Activated naive CD8-positive, alpha-beta T cell treated with anti-CD3 and anti-CD28 coated beads, Interleukin-2, amount 10 ng/mL, durations not matched to agents 7 days and 5 days (primary cell): ENCODE results near the gene DCTN1. TPM values are rescaled to one million over a fixed set of nuclear protein-coding genes. Genes with fewer than 3 reads are reported as not detected.
A peak's percentile ranks its signal among the peaks of the same experiment; 100 is the strongest.

Source experiments
- ATAC-seq: fragments of 150-1000 bp; cut with Tn5 transposase; one replicate; pipeline ENCODE4 v1.10.0; 2021; ENCODE audit warnings: low read depth, moderate library complexity
- POLR2A ChIA-PET: fragments of 350-600 bp; sonication (Branson Sonifier 250); formaldehyde crosslinking; loops from one replicate; lab custom pipeline; 2021; ENCODE audit warnings: antibody characterized with exemption; lab: Charles Lee
- DNase-seq: peaks from one replicate; pipeline ENCODE4 v3.0.0; 2021
- H3K27ac Mint-ChIP-seq: one replicate; pipeline ENCODE4 v1.8.0; 2022; ENCODE audit warnings: mild to moderate bottlenecking, mixed read lengths
- H3K27me3 Mint-ChIP-seq: one replicate; pipeline ENCODE4 v1.8.0; 2022; ENCODE audit warnings: mild to moderate bottlenecking, moderate library complexity, mixed read lengths
- H3K36me3 Mint-ChIP-seq: one replicate; pipeline ENCODE4 v1.8.0; 2021; ENCODE audit warnings: mild to moderate bottlenecking, mixed read lengths
- H3K4me1 Mint-ChIP-seq: one replicate; pipeline ENCODE4 v1.8.0; 2021; ENCODE audit warnings: mixed read lengths
- H3K4me3 Mint-ChIP-seq: one replicate; pipeline ENCODE4 v1.8.0; 2022; ENCODE audit warnings: mild to moderate bottlenecking, moderate library complexity, mixed read lengths
- H3K9me3 Mint-ChIP-seq: one replicate; pipeline ENCODE4 v1.8.0; 2021; ENCODE audit warnings: mixed read lengths
- total RNA-seq, 2 experiments: library from RNA; stranded (reverse); gene quantifications; one replicate each; pipeline ENCODE4 v1.2.3, GENCODE V29; 2021

DCTN1 gene
- total RNA-seq, 2 experiments from 2014 or later: 111 to 113 TPM

- POLR2A ChIA-PET: no interaction called here
- H3K4me1 Mint-ChIP-seq: peaks cover 8% of the 10 kb centered on the region
- no peaks in the 10 kb centered on the region for H3K36me3 Mint-ChIP-seq
- H3K27me3 Mint-ChIP-seq: peaks cover 5% of the 10 kb centered on the region
- ATAC-seq: no peak
- no peak overlapping the region for H3K4me3 Mint-ChIP-seq
- DNase-seq: no peak
- H3K9me3 Mint-ChIP-seq: no peaks in the 10 kb centered on the region
- no peak overlapping the region for H3K27ac Mint-ChIP-seq
These were observed 16.0 kb upstream of the DCTN1 start for GRCh38 chr2:74396149-74396548.

DNA sequence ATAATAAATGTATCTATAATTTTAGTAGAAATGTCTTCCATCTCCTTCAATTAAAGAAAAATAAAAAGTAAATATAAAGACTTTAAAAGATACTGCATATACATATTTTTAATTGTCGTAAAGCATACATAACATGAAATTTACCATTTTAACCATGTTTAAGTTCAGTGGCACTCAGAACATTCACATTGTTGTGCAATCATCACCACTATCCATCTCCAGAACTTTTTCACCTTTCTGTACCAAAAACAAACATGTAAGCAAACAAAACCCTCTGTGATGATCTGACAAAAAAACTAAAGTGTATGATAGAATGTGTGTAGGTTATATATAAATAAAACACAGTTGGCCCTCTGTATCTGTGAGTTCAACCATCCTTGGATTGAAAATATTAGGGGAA, 13.4 kb upstream of the DCTN1 start:
- POLR2A ChIA-PET: no interaction called here
- Mint-ChIP-seq H3K36me3 (no peaks in the 10 kb centered on the region), H3K4me3 (no peak overlapping the region), H3K27me3 (peaks cover 5% of the 10 kb centered on the region), H3K27ac (no peak overlapping the region), H3K4me1 (peaks cover 4% of the 10 kb centered on the region), H3K9me3 (no peaks in the 10 kb centered on the region)
- no peak for ATAC-seq
- no peak for DNase-seq

- Mint-ChIP-seq H3K4me1 (peaks cover 4% of the 10 kb centered on the region), H3K36me3 (no peaks in the 10 kb centered on the region), H3K27me3 (peaks cover 5% of the 10 kb centered on the region), H3K4me3 (peak overlapping the region; percentile 90), H3K9me3 (no peaks in the 10 kb centered on the region), H3K27ac (no peak overlapping the region)
- DNase-seq: no peak
- no peak for ATAC-seq
- POLR2A ChIA-PET: interaction anchor here (1.3 to 2.7 kb wide), 5 partner anchors 29 to 142 kb away, joined by 3 to 14 read pairs (median 6); partner anchors contain the start of genes C2orf81, WBP1 and WDR54
These were observed 12.3 kb upstream of the DCTN1 start for GRCh38 chr2:74392449-74392743.

GRCh38 chr2:74391580-74392448, 11.7 kb upstream of the DCTN1 start:
- H3K27me3 Mint-ChIP-seq: peaks cover 5% of the 10 kb centered on the region
- peaks cover 4% of the 10 kb centered on the region for H3K4me1 Mint-ChIP-seq
- H3K9me3 Mint-ChIP-seq: no peaks in the 10 kb centered on the region
- POLR2A ChIA-PET: interaction anchor here (0.7 to 2.7 kb wide), 13 partner anchors 26 to 193 kb away, joined by 3 to 14 read pairs (median 3); partner anchors contain the start of genes C2orf81, MTHFD2, WBP1 and WDR54
- peak overlapping the region; percentile 99 for H3K27ac Mint-ChIP-seq
- H3K4me3 Mint-ChIP-seq: peak overlapping the region; percentile 90
- DNase-seq (peak; percentile 97), ATAC-seq (peak; percentile 85)
- H3K36me3 Mint-ChIP-seq: no peaks in the 10 kb centered on the region

GRCh38 chr2:74391209-74391579, 11.1 kb upstream of the DCTN1 start:
- peaks cover 5% of the 10 kb centered on the region for H3K27me3 Mint-ChIP-seq

DNA sequence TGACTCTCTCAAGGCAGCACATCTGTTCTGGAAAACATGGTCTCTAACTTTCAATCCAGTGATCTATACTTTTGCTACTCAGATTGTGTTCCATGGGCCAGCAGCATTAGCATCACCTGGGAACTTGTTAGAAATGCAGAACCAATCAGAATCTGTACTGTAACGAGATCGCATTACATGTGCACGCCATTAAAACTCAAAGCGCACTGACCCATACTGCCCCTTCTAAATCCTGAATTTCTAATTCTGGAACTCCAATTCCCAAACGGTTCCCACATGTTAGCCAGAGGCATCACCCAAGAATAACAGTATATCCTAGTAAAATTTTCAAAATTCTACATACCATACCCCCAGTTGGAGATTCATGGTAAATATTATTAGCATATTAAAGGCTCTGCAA, 10.5 kb upstream of the DCTN1 start:
- H3K4me1 Mint-ChIP-seq: peaks cover 4% of the 10 kb centered on the region
- ATAC-seq (no peak), DNase-seq (no peak)
- peak overlapping the region; percentile 90 for H3K4me3 Mint-ChIP-seq
- H3K27me3 Mint-ChIP-seq: peaks cover 5% of the 10 kb centered on the region
- peak overlapping the region; percentile 19 for H3K27ac Mint-ChIP-seq
- H3K9me3 Mint-ChIP-seq: no peaks in the 10 kb centered on the region
- H3K36me3 Mint-ChIP-seq: no peaks in the 10 kb centered on the region
- POLR2A ChIA-PET: interaction anchor here (0.7 to 2.7 kb wide), 6 partner anchors 25 to 212 kb away, joined by 3 to 14 read pairs (median 5); partner anchors contain the start of genes C2orf81, MOB1A and WDR54

More at GRCh38 chr2:74391209-74391579, 11.1 kb upstream of the DCTN1 start:
- POLR2A ChIA-PET: interaction anchor here (0.7 to 2.7 kb wide), 14 partner anchors 26 to 213 kb away, joined by 3 to 14 read pairs (median 3); partner anchors contain the start of genes C2orf81, MOB1A, MTHFD2 and WBP1
- DNase-seq: no peak
- Mint-ChIP-seq H3K4me1 (peaks cover 4% of the 10 kb centered on the region), H3K27ac (peak overlapping the region; percentile 99), H3K9me3 (no peaks in the 10 kb centered on the region), H3K4me3 (peak overlapping the region; percentile 90), H3K36me3 (no peaks in the 10 kb centered on the region)
- peak; percentile 35 for ATAC-seq

DNA sequence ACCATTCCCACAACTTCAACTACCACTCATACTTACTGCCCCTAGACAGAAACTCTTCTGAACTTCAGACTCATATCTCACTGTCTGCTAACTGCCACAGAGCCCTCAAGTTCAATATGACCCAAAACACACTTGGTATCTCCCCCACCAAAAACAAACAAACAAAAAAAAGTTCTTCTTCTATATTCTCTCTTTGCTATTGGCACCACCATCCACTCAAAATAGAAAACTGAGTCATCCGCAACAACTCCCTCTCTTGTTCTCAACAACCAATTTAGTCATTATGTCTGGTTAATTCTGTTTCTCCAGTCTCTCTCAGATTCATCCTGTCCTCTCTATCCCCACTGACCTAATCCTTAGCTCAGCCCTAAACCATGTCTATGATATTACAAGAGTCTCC, 7.2 kb upstream of the DCTN1 start:
- no peak overlapping the region for H3K4me3 Mint-ChIP-seq
- ATAC-seq: no peak
- no peak overlapping the region for H3K27ac Mint-ChIP-seq
- POLR2A ChIA-PET: no interaction called here
- DNase-seq: no peak
- H3K27me3 Mint-ChIP-seq: no peaks in the 10 kb centered on the region
- H3K4me1 Mint-ChIP-seq: peaks cover 4% of the 10 kb centered on the region
- H3K9me3 Mint-ChIP-seq: no peaks in the 10 kb centered on the region
- H3K36me3 Mint-ChIP-seq: no peaks in the 10 kb centered on the region

GRCh38 chr2:74385396-74385795, 5.3 kb upstream of the DCTN1 start:
- H3K9me3 Mint-ChIP-seq: no peaks in the 10 kb centered on the region
- POLR2A ChIA-PET: no interaction called here
- H3K4me1 Mint-ChIP-seq: peaks cover 11% of the 10 kb centered on the region
- no peak overlapping the region for H3K4me3 Mint-ChIP-seq
- H3K27ac Mint-ChIP-seq: no peak overlapping the region
- no peak for DNase-seq
- peaks cover 1% of the 10 kb centered on the region for H3K36me3 Mint-ChIP-seq
- no peaks in the 10 kb centered on the region for H3K27me3 Mint-ChIP-seq
- ATAC-seq: no peak

DNA sequence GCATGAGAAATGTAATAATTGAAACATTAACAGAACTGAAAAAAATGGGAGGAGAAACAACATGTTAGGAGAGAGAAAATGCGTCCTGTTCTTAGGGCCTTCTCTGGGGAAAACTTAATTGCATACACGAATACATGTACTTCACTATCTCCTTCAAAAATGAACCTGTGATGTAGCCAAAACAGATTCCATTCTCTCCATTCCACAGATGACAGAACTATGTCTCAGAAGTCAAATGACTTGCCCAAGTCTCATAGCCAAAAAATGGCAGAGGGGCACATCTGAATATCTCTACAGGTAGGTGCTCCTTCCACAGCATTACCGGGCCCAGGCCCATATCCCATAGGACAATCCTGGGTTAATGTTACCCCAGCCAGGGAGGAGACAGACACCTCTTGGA, 3.9 kb upstream of the DCTN1 start:
- no peak overlapping the region for H3K4me3 Mint-ChIP-seq
- POLR2A ChIA-PET: no interaction called here
- H3K36me3 Mint-ChIP-seq: peaks cover 1% of the 10 kb centered on the region
- no peaks in the 10 kb centered on the region for H3K27me3 Mint-ChIP-seq
- H3K4me1 Mint-ChIP-seq: peaks cover 17% of the 10 kb centered on the region
- no peaks in the 10 kb centered on the region for H3K9me3 Mint-ChIP-seq
- ATAC-seq: no peak
- H3K27ac Mint-ChIP-seq: no peak overlapping the region
- no peak for DNase-seq

- no peaks in the 10 kb centered on the region for H3K9me3 Mint-ChIP-seq
- DNase-seq: no peak
- no peaks in the 10 kb centered on the region for H3K27me3 Mint-ChIP-seq
- no peak overlapping the region for H3K4me3 Mint-ChIP-seq
- no peak overlapping the region for H3K27ac Mint-ChIP-seq
- no peak for ATAC-seq
- H3K4me1 Mint-ChIP-seq: peaks cover 23% of the 10 kb centered on the region
- H3K36me3 Mint-ChIP-seq: peaks cover 4% of the 10 kb centered on the region
- POLR2A ChIA-PET: interaction anchor here (0.6 kb wide), 1 partner anchor 611 kb away, joined by 3 read pairs; no protein-coding TSS in a partner anchor
These were observed 3.1 kb upstream of the DCTN1 start for GRCh38 chr2:74383254-74383653.

DNA sequence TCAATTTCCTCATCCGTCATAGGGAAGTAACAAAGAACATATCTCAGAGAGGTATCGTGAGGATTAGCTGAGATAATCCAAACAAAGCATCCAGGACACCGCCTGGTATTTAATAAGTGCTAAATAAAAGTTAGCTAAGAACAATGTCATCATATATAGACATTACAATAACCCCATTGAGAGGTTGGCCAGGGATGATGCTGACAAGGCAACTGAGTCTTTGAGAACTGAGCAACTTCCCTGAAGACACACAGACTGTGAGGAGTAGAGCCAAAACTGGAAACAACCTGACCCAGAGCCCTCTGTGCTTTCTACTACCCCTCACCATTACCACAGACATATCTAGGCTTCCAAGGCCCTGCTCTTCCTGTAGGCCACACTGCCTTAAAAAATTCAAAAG, 1.6 kb upstream of the DCTN1 start:
- peak overlapping the region; percentile 26 for H3K27ac Mint-ChIP-seq
- no peak overlapping the region for H3K4me3 Mint-ChIP-seq
- H3K4me1 Mint-ChIP-seq: peaks cover 31% of the 10 kb centered on the region
- no peaks in the 10 kb centered on the region for H3K9me3 Mint-ChIP-seq
- ATAC-seq: no peak
- no peaks in the 10 kb centered on the region for H3K27me3 Mint-ChIP-seq
- DNase-seq: no peak
- POLR2A ChIA-PET: interaction anchor here (0.7 to 1.2 kb wide), 3 partner anchors 12 to 172 kb away, joined by 4 to 5 read pairs (median 4); no protein-coding TSS in a partner anchor
- peaks cover 6% of the 10 kb centered on the region for H3K36me3 Mint-ChIP-seq

GRCh38 chr2:74378007-74378406, 2.1 kb downstream of the DCTN1 start:
- DNase-seq (no peak), ATAC-seq (no peak)
- H3K4me1 Mint-ChIP-seq: peaks cover 42% of the 10 kb centered on the region
- no peaks in the 10 kb centered on the region for H3K9me3 Mint-ChIP-seq
- no peaks in the 10 kb centered on the region for H3K27me3 Mint-ChIP-seq
- peaks cover 12% of the 10 kb centered on the region for H3K36me3 Mint-ChIP-seq
- no peak overlapping the region for H3K27ac Mint-ChIP-seq
- POLR2A ChIA-PET: no interaction called here
- no peak overlapping the region for H3K4me3 Mint-ChIP-seq

GRCh38 chr2:74375838-74376237, 4.3 kb downstream of the DCTN1 start:
- Mint-ChIP-seq H3K27ac (no peak overlapping the region), H3K36me3 (peaks cover 10% of the 10 kb centered on the region)
- ATAC-seq: no peak

More at GRCh38 chr2:74375838-74376237, 4.3 kb downstream of the DCTN1 start:
- no peak for DNase-seq
- Mint-ChIP-seq H3K4me3 (no peak overlapping the region), H3K27me3 (no peaks in the 10 kb centered on the region), H3K4me1 (peaks cover 34% of the 10 kb centered on the region), H3K9me3 (no peaks in the 10 kb centered on the region)
- POLR2A ChIA-PET: interaction anchor here (0.5 kb wide), 1 partner anchor 23 kb away, joined by 3 read pairs; no protein-coding TSS in a partner anchor
